Breast epithelium (tissue), 3 donors: ENCODE measurements around the gene OR51B6.

Source experiments
- POLR2A ChIP-seq: fragments of 450-650 bp; IDR thresholded peaks from one replicate; pipeline ENCODE4 v1.6.1; 2016; ENCODE audit warnings: antibody characterized with exemption, mild to moderate bottlenecking, moderate library complexity
- TF ChIP-seq, protein P1 (sequence below), 3 donors: fragments of 450-650 bp; IDR thresholded peaks; one replicate each; pipeline ENCODE4 v1.5.1; 2016 to 2017; ENCODE audit warnings: antibody characterized with exemption in 3 of 3, mild to moderate bottlenecking in 3 of 3, moderate library complexity in 3 of 3

DNA sequence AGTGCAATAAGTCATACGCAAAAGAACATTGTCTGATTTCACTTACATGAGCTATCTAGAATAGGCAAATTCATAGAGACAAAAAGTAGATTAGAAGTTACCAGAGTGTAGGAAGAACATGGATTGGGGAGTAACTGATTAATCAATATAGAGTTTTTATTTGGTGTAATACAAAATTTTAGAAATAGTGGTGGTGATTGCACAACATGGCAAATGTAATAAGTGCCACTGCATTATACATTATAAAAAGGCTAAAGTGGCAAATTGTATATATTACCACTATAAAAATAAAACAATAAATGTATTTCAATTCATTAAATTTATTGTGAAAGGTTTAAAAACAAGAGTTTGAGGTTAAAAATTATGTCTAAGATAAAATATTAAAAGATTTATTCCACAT is 40.9 kb upstream of the OR51B6 start:
- TF ChIP-seq, protein P1, sequence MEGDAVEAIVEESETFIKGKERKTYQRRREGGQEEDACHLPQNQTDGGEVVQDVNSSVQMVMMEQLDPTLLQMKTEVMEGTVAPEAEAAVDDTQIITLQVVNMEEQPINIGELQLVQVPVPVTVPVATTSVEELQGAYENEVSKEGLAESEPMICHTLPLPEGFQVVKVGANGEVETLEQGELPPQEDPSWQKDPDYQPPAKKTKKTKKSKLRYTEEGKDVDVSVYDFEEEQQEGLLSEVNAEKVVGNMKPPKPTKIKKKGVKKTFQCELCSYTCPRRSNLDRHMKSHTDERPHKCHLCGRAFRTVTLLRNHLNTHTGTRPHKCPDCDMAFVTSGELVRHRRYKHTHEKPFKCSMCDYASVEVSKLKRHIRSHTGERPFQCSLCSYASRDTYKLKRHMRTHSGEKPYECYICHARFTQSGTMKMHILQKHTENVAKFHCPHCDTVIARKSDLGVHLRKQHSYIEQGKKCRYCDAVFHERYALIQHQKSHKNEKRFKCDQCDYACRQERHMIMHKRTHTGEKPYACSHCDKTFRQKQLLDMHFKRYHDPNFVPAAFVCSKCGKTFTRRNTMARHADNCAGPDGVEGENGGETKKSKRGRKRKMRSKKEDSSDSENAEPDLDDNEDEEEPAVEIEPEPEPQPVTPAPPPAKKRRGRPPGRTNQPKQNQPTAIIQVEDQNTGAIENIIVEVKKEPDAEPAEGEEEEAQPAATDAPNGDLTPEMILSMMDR (IDR thresholded peaks at IDR 0.05): no peak
- TF ChIP-seq POLR2A: no peak
